ENCODE measurements around the gene DPP9.
"Not testable (repeated sequence)": the region's sequence is repeated elsewhere in the genome, so short reads cannot be mapped to it uniquely, and the experiment has no call there.

Gene DPP9

GRCh38 chr19:4723595-4724514, at the start of gene DPP9:
Gene DPP9 (minus strand): TSS chr19:4723842. CDS start chr19:4719906, 3,936 bp downstream.
- DNase-seq = peak; percentile 94

- DNase-seq = no peak
These were observed 49.5 kb upstream of the DPP9 start for GRCh38 chr19:4773047-4773640.

- DNase-seq = no peak
These were observed 48.9 kb upstream of the DPP9 start for GRCh38 chr19:4772566-4772965.

GRCh38 chr19:4768934-4769777, 45.5 kb upstream of the DPP9 start:
- peak; percentile 37 for DNase-seq

GRCh38 chr19:4764393-4764660, 40.7 kb upstream of the DPP9 start:
- DNase-seq = no peak

- no peak for DNase-seq
These were observed 39.4 kb upstream of the DPP9 start for GRCh38 chr19:4763021-4763420.

GRCh38 chr19:4760285-4760650, 36.6 kb upstream of the DPP9 start:
- no peak for DNase-seq

GRCh38 chr19:4759388-4760284, 36.0 kb upstream of the DPP9 start:
- no peak for DNase-seq

GRCh38 chr19:4758659-4759058, 35.0 kb upstream of the DPP9 start:
- no peak for DNase-seq

- no peak for DNase-seq
These were observed 34.4 kb upstream of the DPP9 start for GRCh38 chr19:4758082-4758481.

- no peak for DNase-seq
These were observed 31.8 kb upstream of the DPP9 start for GRCh38 chr19:4755459-4755858.

GRCh38 chr19:4754248-4754647, 30.6 kb upstream of the DPP9 start:
- DNase-seq = no peak

- no peak for DNase-seq
These were observed 26.4 kb upstream of the DPP9 start for GRCh38 chr19:4749870-4750590.

GRCh38 chr19:4748589-4748988, 24.9 kb upstream of the DPP9 start:
- DNase-seq = no peak

GRCh38 chr19:4748185-4748584, 24.5 kb upstream of the DPP9 start:
- no peak for DNase-seq

GRCh38 chr19:4745986-4746385, 22.3 kb upstream of the DPP9 start:
- no peak for DNase-seq

GRCh38 chr19:4745175-4745574, 21.5 kb upstream of the DPP9 start:
- not testable (repeated sequence) for DNase-seq

GRCh38 chr19:4744451-4745174, 21.0 kb upstream of the DPP9 start:
- DNase-seq = no peak

- DNase-seq = no peak
These were observed 19.3 kb upstream of the DPP9 start for GRCh38 chr19:4742723-4743646.

GRCh38 chr19:4740092-4740491, 16.4 kb upstream of the DPP9 start:
- no peak for DNase-seq

All from GF-D8 (cell line).